GM23338 (cell line): ENCODE measurements around the gene DNAJB2. TPM values are rescaled to one million over a fixed set of nuclear protein-coding genes. Genes with fewer than 3 reads are reported as not detected.

Experiments
- ATAC-seq: fragments of 200-7000 bp; cut with Tn5 transposase; 3 replicates; pipeline ENCODE4 v1.9.1; 2020
- DNase-seq: peaks from one replicate; pipeline ENCODE4 v3.0.0-alpha.2; 2015; ENCODE audit warnings: low spot score
- H2AFZ ChIP-seq: fragments of 200-600 bp; sonication (generic); 2 replicates; pipeline ENCODE4 v1.8.0; 2016; ENCODE audit warnings: antibody characterized with exemption, mild to moderate bottlenecking, moderate library complexity
- H3F3A ChIP-seq: fragments of 200-600 bp; sonication (generic); replicated peaks from 2 replicates; pipeline ENCODE4 v1.8.0; 2017; ENCODE audit warnings: antibody characterized with exemption, mixed run types, low read depth
- H3K27ac ChIP-seq: fragments of 200-600 bp; sonication (generic); 2 replicates; pipeline ENCODE4 v1.6.1; 2016; ENCODE audit warnings: low read depth
- H3K27me3 ChIP-seq: fragments of 200-600 bp; sonication (generic); 2 replicates; pipeline ENCODE4 v1.8.0; 2016; ENCODE audit warnings: mild to moderate bottlenecking, mixed run types, moderate library complexity; ENCODE audit not compliant: insufficient read depth
- H3K36me3 ChIP-seq: fragments of 200-600 bp; sonication (generic); 2 replicates; pipeline ENCODE4 v1.8.0; 2016; ENCODE audit warnings: mild to moderate bottlenecking; ENCODE audit not compliant: insufficient read depth
- H3K4me1 ChIP-seq: fragments of 200-600 bp; sonication (generic); 2 replicates; pipeline ENCODE4 v1.8.0; 2016; ENCODE audit warnings: mild to moderate bottlenecking, moderate library complexity; ENCODE audit not compliant: insufficient read depth
- H3K4me2 ChIP-seq: fragments of 200-600 bp; sonication (generic); 2 replicates; pipeline ENCODE4 v1.7.1; 2017; ENCODE audit warnings: mixed run types
- H3K4me3 ChIP-seq: fragments of 200-600 bp; sonication (generic); 2 replicates; pipeline ENCODE4 v1.6.1; 2016; ENCODE audit warnings: mixed run types
- H3K79me2 ChIP-seq: fragments of 200-600 bp; sonication (generic); replicated peaks from 2 replicates; pipeline ENCODE4 v1.8.0; 2017; ENCODE audit warnings: mild to moderate bottlenecking; ENCODE audit not compliant: insufficient read depth
- H3K9me2 ChIP-seq: fragments of 200-600 bp; sonication (generic); 2 replicates; pipeline ENCODE4 v1.8.0; 2017; ENCODE audit not compliant: insufficient read depth
- H4K20me1 ChIP-seq: fragments of 200-600 bp; sonication (generic); replicated peaks from 2 replicates; pipeline ENCODE4 v1.8.0; 2017; ENCODE audit warnings: mild to moderate bottlenecking; ENCODE audit not compliant: insufficient read depth
- H3K27ac Mint-ChIP-seq: 2 replicates; pipeline ENCODE4 v1.8.0; 2020; ENCODE audit warnings: inconsistent platforms, mild to moderate bottlenecking, moderate library complexity, mixed read lengths
- H3K27me3 Mint-ChIP-seq: 3 replicates; pipeline ENCODE4 v1.8.0; 2022; ENCODE audit warnings: low read depth, mild to moderate bottlenecking, moderate library complexity, mixed read lengths, inconsistent platforms; ENCODE audit not compliant: insufficient read depth, poor library complexity
- H3K36me3 Mint-ChIP-seq: 3 replicates; pipeline ENCODE4 v1.8.0; 2021; ENCODE audit warnings: low read depth, mild to moderate bottlenecking, inconsistent platforms, moderate library complexity, mixed read lengths
- H3K4me1 Mint-ChIP-seq: 3 replicates; pipeline ENCODE4 v1.8.0; 2020; ENCODE audit warnings: mild to moderate bottlenecking, inconsistent platforms, mixed read lengths
- H3K4me3 Mint-ChIP-seq: 3 replicates; pipeline ENCODE4 v1.8.0; 2021; ENCODE audit warnings: moderate library complexity, mild to moderate bottlenecking, inconsistent platforms, mixed read lengths
- H3K9me3 Mint-ChIP-seq: 3 replicates; pipeline ENCODE4 v1.8.0; 2020; ENCODE audit warnings: moderate library complexity, mild to moderate bottlenecking, inconsistent platforms, mixed read lengths
- CTCF ChIP-seq, 2 experiments: fragments of 200-600 bp in 1 of 2; sonication (generic) in 1 of 2; conservative IDR thresholded peaks; 2 replicates each; pipeline versions ENCODE4 v1.5.1 to v1.6.1; 2016 to 2017; ENCODE audit warnings: antibody characterized with exemption in 2 of 2, low read depth in 2 of 2, mild to moderate bottlenecking in 2 of 2, moderate library complexity in 1 of 2
- ETS1 ChIP-seq: IDR thresholded peaks from 2 replicates; pipeline ENCODE4 v1.6.1; 2016; ENCODE audit warnings: antibody characterized with exemption
- EZH2 ChIP-seq: fragments of 200-600 bp; sonication (generic); IDR thresholded peaks from one replicate; pipeline ENCODE4 v1.8.0; 2017; ENCODE audit warnings: antibody characterized with exemption, mild to moderate bottlenecking, low read depth; ENCODE audit not compliant: unreplicated experiment
- polyA plus RNA-seq: library from polyadenylated mRNA; unstranded; fragments of >200 nt; fragmentation: Nextera tagmentation; extraction: Ambion mirVana; gene quantifications from 2 replicates; pipeline ENCODE4 v1.2.1, GENCODE V29; 2016
- total RNA-seq: library from RNA; depleted of rRNA; stranded (reverse); fragments of >200 nt; shearing (Covaris generic); gene quantifications from 2 replicates; pipeline ENCODE4 v1.2.3, GENCODE V29; 2014
- TF ChIP-seq, protein P1 (sequence below): fragments of 250-450 bp; sonication (Bioruptor Pico); IDR thresholded peaks from 2 replicates; pipeline ENCODE4 v1.5.0; 2020; ENCODE audit warnings: mild to moderate bottlenecking, moderate library complexity
- TF ChIP-seq, protein P2 (sequence below): IDR thresholded peaks from one replicate; pipeline ENCODE4 v1.6.1; 2018; ENCODE audit warnings: antibody characterized with exemption; ENCODE audit not compliant: unreplicated experiment

Gene DNAJB2
- total and polyA plus RNA-seq, 2 experiments from 2014 or later, result 6.4 to 25.9 TPM

DNA sequence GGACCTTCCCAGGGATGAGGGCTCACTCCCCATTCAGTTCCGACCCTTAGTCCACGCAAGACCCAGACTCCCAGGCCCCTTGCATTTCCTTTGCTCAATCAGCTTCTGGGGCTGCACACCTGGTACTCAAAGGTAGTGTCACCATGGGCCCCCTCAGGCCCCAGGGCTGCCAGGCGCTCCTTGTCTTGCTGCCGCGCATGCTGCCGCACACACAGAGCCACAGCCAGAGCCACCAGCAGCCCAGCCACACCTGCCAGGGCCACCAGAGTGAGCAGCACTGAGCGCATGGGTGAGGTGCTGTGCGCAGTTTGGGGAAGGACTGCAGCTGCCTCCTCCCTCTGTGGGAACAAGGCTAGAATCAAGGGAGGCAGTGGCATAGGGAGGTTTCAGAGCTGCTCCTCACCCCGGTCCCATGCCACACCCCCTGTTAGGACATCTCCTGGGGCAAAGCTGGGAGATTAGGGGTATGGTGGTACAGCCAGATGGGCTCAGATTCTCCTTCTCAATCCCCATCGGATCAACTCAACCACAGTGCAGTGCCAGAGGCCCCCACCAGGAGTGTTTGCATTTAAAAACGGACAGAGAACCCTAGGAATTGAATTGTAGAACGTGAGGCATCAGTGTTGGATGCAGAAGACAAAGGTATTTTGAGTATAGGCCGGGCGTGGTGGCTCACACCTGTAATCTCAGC, 18.7 kb downstream of the DNAJB2 start (continued):
- TF ChIP-seq, protein P1, sequence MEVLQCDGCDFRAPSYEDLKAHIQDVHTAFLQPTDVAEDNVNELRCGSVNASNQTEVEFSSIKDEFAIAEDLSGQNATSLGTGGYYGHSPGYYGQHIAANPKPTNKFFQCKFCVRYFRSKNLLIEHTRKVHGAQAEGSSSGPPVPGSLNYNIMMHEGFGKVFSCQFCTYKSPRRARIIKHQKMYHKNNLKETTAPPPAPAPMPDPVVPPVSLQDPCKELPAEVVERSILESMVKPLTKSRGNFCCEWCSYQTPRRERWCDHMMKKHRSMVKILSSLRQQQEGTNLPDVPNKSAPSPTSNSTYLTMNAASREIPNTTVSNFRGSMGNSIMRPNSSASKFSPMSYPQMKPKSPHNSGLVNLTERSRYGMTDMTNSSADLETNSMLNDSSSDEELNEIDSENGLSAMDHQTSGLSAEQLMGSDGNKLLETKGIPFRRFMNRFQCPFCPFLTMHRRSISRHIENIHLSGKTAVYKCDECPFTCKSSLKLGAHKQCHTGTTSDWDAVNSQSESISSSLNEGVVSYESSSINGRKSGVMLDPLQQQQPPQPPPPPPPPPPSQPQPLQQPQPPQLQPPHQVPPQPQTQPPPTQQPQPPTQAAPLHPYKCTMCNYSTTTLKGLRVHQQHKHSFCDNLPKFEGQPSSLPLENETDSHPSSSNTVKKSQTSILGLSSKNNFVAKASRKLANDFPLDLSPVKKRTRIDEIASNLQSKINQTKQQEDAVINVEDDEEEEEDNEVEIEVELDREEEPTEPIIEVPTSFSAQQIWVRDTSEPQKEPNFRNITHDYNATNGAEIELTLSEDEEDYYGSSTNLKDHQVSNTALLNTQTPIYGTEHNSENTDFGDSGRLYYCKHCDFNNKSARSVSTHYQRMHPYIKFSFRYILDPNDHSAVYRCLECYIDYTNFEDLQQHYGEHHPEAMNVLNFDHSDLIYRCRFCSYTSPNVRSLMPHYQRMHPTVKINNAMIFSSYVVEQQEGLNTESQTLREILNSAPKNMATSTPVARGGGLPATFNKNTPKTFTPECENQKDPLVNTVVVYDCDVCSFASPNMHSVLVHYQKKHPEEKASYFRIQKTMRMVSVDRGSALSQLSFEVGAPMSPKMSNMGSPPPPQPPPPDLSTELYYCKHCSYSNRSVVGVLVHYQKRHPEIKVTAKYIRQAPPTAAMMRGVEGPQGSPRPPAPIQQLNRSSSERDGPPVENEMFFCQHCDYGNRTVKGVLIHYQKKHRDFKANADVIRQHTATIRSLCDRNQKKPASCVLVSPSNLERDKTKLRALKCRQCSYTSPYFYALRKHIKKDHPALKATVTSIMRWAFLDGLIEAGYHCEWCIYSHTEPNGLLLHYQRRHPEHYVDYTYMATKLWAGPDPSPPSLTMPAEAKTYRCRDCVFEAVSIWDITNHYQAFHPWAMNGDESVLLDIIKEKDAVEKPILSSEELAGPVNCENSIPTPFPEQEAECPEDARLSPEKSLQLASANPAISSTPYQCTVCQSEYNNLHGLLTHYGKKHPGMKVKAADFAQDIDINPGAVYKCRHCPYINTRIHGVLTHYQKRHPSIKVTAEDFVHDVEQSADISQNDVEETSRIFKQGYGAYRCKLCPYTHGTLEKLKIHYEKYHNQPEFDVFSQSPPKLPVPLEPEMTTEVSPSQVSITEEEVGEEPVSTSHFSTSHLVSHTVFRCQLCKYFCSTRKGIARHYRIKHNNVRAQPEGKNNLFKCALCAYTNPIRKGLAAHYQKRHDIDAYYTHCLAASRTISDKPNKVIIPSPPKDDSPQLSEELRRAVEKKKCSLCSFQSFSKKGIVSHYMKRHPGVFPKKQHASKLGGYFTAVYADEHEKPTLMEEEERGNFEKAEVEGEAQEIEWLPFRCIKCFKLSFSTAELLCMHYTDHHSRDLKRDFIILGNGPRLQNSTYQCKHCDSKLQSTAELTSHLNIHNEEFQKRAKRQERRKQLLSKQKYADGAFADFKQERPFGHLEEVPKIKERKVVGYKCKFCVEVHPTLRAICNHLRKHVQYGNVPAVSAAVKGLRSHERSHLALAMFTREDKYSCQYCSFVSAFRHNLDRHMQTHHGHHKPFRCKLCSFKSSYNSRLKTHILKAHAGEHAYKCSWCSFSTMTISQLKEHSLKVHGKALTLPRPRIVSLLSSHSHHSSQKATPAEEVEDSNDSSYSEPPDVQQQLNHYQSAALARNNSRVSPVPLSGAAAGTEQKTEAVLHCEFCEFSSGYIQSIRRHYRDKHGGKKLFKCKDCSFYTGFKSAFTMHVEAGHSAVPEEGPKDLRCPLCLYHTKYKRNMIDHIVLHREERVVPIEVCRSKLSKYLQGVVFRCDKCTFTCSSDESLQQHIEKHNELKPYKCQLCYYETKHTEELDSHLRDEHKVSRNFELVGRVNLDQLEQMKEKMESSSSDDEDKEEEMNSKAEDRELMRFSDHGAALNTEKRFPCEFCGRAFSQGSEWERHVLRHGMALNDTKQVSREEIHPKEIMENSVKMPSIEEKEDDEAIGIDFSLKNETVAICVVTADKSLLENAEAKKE (CRISPR knock-in tag), result no peak
- no peak for TF ChIP-seq ETS1

GRCh38 chr2:219298759-219299371, 19.7 kb downstream of the DNAJB2 start:
- H3K4me1 ChIP-seq, result peaks cover 9% of the 10 kb centered on the region
- H3K4me2 ChIP-seq, result peak overlapping the region; percentile 64
- Mint-ChIP-seq H3K4me1 (peaks cover 12% of the 10 kb centered on the region), H3K36me3 (no peaks in the 10 kb centered on the region; the same call in 2 of the 3 replicates), H3K9me3 (no peaks in the 10 kb centered on the region; the same call in 1 of the 3 replicates), H3K4me3 (peak overlapping the region; percentile 42; the same call in 1 of the 3 replicates), H3K27me3 (peaks cover 32% of the 10 kb centered on the region), H3K27ac (no peak overlapping the region)
- TF ChIP-seq, protein P2, sequence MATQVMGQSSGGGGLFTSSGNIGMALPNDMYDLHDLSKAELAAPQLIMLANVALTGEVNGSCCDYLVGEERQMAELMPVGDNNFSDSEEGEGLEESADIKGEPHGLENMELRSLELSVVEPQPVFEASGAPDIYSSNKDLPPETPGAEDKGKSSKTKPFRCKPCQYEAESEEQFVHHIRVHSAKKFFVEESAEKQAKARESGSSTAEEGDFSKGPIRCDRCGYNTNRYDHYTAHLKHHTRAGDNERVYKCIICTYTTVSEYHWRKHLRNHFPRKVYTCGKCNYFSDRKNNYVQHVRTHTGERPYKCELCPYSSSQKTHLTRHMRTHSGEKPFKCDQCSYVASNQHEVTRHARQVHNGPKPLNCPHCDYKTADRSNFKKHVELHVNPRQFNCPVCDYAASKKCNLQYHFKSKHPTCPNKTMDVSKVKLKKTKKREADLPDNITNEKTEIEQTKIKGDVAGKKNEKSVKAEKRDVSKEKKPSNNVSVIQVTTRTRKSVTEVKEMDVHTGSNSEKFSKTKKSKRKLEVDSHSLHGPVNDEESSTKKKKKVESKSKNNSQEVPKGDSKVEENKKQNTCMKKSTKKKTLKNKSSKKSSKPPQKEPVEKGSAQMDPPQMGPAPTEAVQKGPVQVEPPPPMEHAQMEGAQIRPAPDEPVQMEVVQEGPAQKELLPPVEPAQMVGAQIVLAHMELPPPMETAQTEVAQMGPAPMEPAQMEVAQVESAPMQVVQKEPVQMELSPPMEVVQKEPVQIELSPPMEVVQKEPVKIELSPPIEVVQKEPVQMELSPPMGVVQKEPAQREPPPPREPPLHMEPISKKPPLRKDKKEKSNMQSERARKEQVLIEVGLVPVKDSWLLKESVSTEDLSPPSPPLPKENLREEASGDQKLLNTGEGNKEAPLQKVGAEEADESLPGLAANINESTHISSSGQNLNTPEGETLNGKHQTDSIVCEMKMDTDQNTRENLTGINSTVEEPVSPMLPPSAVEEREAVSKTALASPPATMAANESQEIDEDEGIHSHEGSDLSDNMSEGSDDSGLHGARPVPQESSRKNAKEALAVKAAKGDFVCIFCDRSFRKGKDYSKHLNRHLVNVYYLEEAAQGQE, result peak; percentile 30
- no peak for TF ChIP-seq EZH2
- TF ChIP-seq CTCF (conservative IDR thresholded peaks at IDR 0.05; ENCODE audit: low read depth in 2 of 2), result peak; percentile 86 to 97
- TF ChIP-seq ETS1, result no peak
- H3F3A ChIP-seq, result peaks cover 5% of the 10 kb centered on the region; the same call in 1 of the 2 replicates
- H2AFZ ChIP-seq, result peak overlapping the region; percentile 96
- H3K36me3 ChIP-seq, result no peaks in the 10 kb centered on the region
- no peaks in the 10 kb centered on the region for H3K79me2 ChIP-seq
- no peaks in the 10 kb centered on the region for H4K20me1 ChIP-seq
- H3K4me3 ChIP-seq, result peak overlapping the region; percentile 27; the same call in 1 of the 2 replicates
- peaks cover 12% of the 10 kb centered on the region for H3K27me3 ChIP-seq
- DNase-seq (peak; percentile 87), ATAC-seq (peak; percentile 60)
- H3K9me2 ChIP-seq, result no peaks in the 10 kb centered on the region
- H3K27ac ChIP-seq, result no peak overlapping the region
